Left colon (tissue), 2 donors: ENCODE measurements around the gene P2RX4. TPM values are rescaled to one million over a fixed set of nuclear protein-coding genes. Genes with fewer than 3 reads are reported as not detected.
"Not testable (repeated sequence)": the region's sequence is repeated elsewhere in the genome, so short reads cannot be mapped to it uniquely, and the experiment has no call there.

Experiments
- ATAC-seq: fragments of 200-7000 bp; cut with Tn5 transposase; one replicate; pipeline ENCODE4 v1.9.1; 2020; ENCODE audit warnings: mild to moderate bottlenecking, moderate library complexity
- DNase-seq, 2 donors: peaks; one replicate each; pipeline ENCODE4 v3.0.0-alpha.2; 2020
- intact Hi-C, 2 donors: fragments of 100-400 bp; cut with DNase I in 1 of 2; cut with micrococcal nuclease in 1 of 2; formaldehyde crosslinking; loops; one replicate each; pipeline versions ENCODE4 v1.11.2 to v1.14.0; 2022; cut with DNase I, micrococcal nuclease
- total RNA-seq, 2 donors: library from RNA; stranded (reverse); fragmentation: NEBNext Ultra II Directional; extraction: Animal tissue kit (Norgen Biotek cat#: 25700); gene quantifications; one replicate each; pipeline ENCODE4 v1.2.1, GENCODE V29; 2021
- donor health status: DM: no; HTN: no; CAD: no.
- donor health status: DM: yes; HTN: yes; CAD: no.

P2RX4 gene
- total RNA-seq, 2 donors from 2014 or later, result 131 to 146 TPM

- ATAC-seq (no peak), DNase-seq (no peak)
- intact Hi-C loops, result no loop called here
These were observed 72.3 kb downstream of the P2RX4 start for GRCh38 chr12:121282072-121282742.

- not testable (repeated sequence) for DNase-seq
These were observed 73.0 kb downstream of the P2RX4 start for GRCh38 chr12:121282910-121283309.

GRCh38 chr12:121283388-121283787 lies 73.5 kb downstream of the P2RX4 start:
- no peak for ATAC-seq
- intact Hi-C loops, result no loop called here
- DNase-seq, result no peak

More at GRCh38 chr12:121282910-121283309, 73.0 kb downstream of the P2RX4 start:
- ATAC-seq, intact Hi-C loops: not testable (repeated sequence)

Other genes with a start within 250 kb of the P2RX4 start
- 10 to 100 TPM; 16.0 to 16.9 TPM for gene HNF1A, start 231.6 kb upstream of the P2RX4 start, total RNA-seq
- gene C12orf43, start 193.6 kb upstream of the P2RX4 start, total RNA-seq, result 10 to 100 TPM; 12.5 to 14.4 TPM
- gene OASL, start 170.9 kb upstream of the P2RX4 start, total RNA-seq, result 10 to 100 TPM in 1 of 2 donors, 1 to 10 TPM in 1; 7.1 to 16.6 TPM
- 1 to 10 TPM in 1 of 2 donors, under 1 TPM in 1; 0.46 to 2.4 TPM for gene P2RX7, start 77.3 kb upstream of the P2RX4 start, total RNA-seq
- gene CAMKK2, start 86.6 kb downstream of the P2RX4 start, total RNA-seq, result 10 to 100 TPM; 48.1 to 55.4 TPM
- gene ANAPC5, start 142.3 kb downstream of the P2RX4 start, total RNA-seq, result 10 to 100 TPM; 86.5 to 87.7 TPM
- gene RNF34, start 190.0 kb downstream of the P2RX4 start, total RNA-seq, result 10 to 100 TPM; 36.7 to 46.1 TPM